Activated naive CD8-positive, alpha-beta T cell (primary cell): ENCODE results near the gene KRT17.
"Not testable (repeated sequence)": the region's sequence is repeated elsewhere in the genome, so short reads cannot be mapped to it uniquely, and the experiment has no call there.

Source experiments
- H3K27ac Mint-ChIP-seq: one replicate; pipeline ENCODE4 v1.8.0; 2021; ENCODE audit warnings: mixed read lengths
- H3K27me3 Mint-ChIP-seq: one replicate; pipeline ENCODE4 v1.8.0; 2021; ENCODE audit warnings: mixed read lengths
- H3K36me3 Mint-ChIP-seq: one replicate; pipeline ENCODE4 v1.8.0; 2021; ENCODE audit warnings: mixed read lengths
- H3K4me1 Mint-ChIP-seq: one replicate; pipeline ENCODE4 v1.8.0; 2021; ENCODE audit warnings: low read depth, mixed read lengths
- H3K4me3 Mint-ChIP-seq: one replicate; pipeline ENCODE4 v1.8.0; 2021; ENCODE audit warnings: mild to moderate bottlenecking, mixed read lengths
- H3K9me3 Mint-ChIP-seq: one replicate; pipeline ENCODE4 v1.8.0; 2021; ENCODE audit warnings: low read depth, mixed read lengths

KRT17 gene

GRCh38 chr17:41583137-41584127, 40.9 kb downstream of the KRT17 start:
- Mint-ChIP-seq H3K4me3 (no peak overlapping the region), H3K36me3 (no peaks in the 10 kb centered on the region), H3K27ac (no peak overlapping the region), H3K27me3 (peaks cover 11% of the 10 kb centered on the region), H3K4me1 (no peaks in the 10 kb centered on the region), H3K9me3 (no peaks in the 10 kb centered on the region)

GRCh38 chr17:41582061-41582968, 42.1 kb downstream of the KRT17 start:
- peaks cover 13% of the 10 kb centered on the region for H3K27me3 Mint-ChIP-seq
- H3K4me3 Mint-ChIP-seq, H3K36me3 Mint-ChIP-seq, H3K9me3 Mint-ChIP-seq, H3K4me1 Mint-ChIP-seq, H3K27ac Mint-ChIP-seq: not testable (repeated sequence)

GRCh38 chr17:41581366-41582060, 42.9 kb downstream of the KRT17 start:
- no peaks in the 10 kb centered on the region for H3K36me3 Mint-ChIP-seq
- no peak overlapping the region for H3K27ac Mint-ChIP-seq
- no peaks in the 10 kb centered on the region for H3K4me1 Mint-ChIP-seq
- no peak overlapping the region for H3K4me3 Mint-ChIP-seq
- peaks cover 18% of the 10 kb centered on the region for H3K27me3 Mint-ChIP-seq
- no peaks in the 10 kb centered on the region for H3K9me3 Mint-ChIP-seq

GRCh38 chr17:41580687-41581365, 43.5 kb downstream of the KRT17 start:
- Mint-ChIP-seq H3K9me3 (no peaks in the 10 kb centered on the region), H3K36me3 (no peaks in the 10 kb centered on the region), H3K4me1 (no peaks in the 10 kb centered on the region), H3K4me3 (no peak overlapping the region), H3K27ac (no peak overlapping the region), H3K27me3 (peaks cover 18% of the 10 kb centered on the region)

DNA sequence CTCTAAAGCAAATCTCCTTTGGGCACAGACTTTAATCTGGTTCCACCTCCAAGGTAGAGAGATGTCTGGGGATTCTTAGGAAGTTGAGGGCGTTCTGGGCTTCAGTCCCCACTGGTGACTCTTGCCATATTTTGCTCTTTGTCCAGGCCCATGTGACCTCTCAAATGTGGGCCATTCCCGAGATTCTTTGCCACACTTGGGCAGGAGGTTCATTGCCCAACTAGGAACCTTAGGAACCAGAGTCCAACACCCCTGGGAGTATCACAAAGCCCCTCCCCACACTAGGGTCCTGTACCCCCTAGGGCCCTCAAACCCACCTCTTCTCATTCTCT, 44.2 kb downstream of the KRT17 start:
- peaks cover 18% of the 10 kb centered on the region for H3K27me3 Mint-ChIP-seq
- H3K4me1 Mint-ChIP-seq: no peaks in the 10 kb centered on the region
- H3K27ac Mint-ChIP-seq: no peak overlapping the region
- no peak overlapping the region for H3K4me3 Mint-ChIP-seq
- no peaks in the 10 kb centered on the region for H3K36me3 Mint-ChIP-seq
- no peaks in the 10 kb centered on the region for H3K9me3 Mint-ChIP-seq

DNA sequence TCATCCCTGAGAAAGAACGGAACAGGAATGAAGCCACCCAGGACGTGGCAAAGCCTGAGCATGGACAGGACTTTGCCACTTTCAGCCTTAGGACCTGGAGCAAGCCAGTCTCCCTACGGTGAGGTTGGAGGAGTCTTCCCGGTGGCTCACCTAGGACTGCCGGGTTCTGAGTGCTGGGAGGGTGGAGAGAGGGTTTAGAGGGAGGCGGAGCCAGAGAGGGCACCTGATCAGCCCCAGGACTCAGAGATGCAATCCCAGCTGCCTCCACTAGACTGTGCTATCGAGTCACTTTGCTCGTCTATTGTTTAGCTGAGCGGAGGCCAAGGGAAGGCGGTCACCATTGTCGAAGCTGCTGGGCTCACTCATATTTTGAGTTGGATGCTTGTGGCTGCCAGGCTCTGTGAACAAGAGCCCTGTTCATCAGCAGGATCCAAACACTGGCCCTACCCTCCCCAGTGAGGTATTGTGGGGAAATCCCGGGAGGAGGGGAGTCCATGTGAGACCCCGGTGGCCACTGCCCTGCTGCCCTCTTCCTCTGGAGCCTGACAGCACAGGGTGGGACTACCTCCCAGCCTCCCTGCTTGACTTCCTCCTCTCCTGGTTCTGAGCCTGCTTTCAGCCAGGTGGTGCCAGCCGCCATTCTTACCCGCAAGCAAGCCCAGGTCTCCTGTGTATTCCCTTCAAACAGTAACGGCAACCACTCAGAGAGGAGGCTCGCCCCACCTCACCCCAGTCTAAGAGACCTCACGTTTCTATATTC, 44.7 kb downstream of the KRT17 start:
- no peaks in the 10 kb centered on the region for H3K36me3 Mint-ChIP-seq
- no peak overlapping the region for H3K4me3 Mint-ChIP-seq
- peaks cover 18% of the 10 kb centered on the region for H3K27me3 Mint-ChIP-seq
- no peaks in the 10 kb centered on the region for H3K9me3 Mint-ChIP-seq
- H3K27ac Mint-ChIP-seq: no peak overlapping the region
- H3K4me1 Mint-ChIP-seq: no peaks in the 10 kb centered on the region

GRCh38 chr17:41578971-41579370, 45.4 kb downstream of the KRT17 start:
- no peaks in the 10 kb centered on the region for H3K4me1 Mint-ChIP-seq
- H3K9me3 Mint-ChIP-seq: no peaks in the 10 kb centered on the region
- H3K36me3 Mint-ChIP-seq: no peaks in the 10 kb centered on the region
- H3K27me3 Mint-ChIP-seq: peaks cover 16% of the 10 kb centered on the region
- H3K4me3 Mint-ChIP-seq: no peak overlapping the region
- H3K27ac Mint-ChIP-seq: no peak overlapping the region

DNA sequence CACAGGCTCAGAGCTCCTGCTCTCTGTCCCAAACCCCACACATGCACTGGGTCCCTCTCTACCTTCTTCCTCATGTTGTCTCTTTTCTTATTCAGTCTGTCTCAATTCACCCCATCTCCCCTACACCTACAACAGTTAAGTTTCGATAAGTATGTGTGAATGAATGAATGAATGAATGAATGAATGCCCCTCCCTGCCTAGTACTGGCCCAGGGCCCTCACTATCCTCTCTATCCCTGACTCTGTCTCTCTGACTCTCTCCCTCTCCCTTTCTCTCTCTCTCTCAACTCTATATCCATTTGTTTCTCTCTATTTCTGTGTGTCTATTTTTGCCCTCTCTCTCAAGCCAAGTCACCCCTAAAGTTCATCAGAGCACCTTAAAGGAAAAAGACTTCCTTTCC, 45.8 kb downstream of the KRT17 start:
- Mint-ChIP-seq H3K27ac (no peak overlapping the region), H3K27me3 (peaks cover 17% of the 10 kb centered on the region), H3K4me1 (no peaks in the 10 kb centered on the region), H3K4me3 (no peak overlapping the region), H3K36me3 (no peaks in the 10 kb centered on the region), H3K9me3 (no peaks in the 10 kb centered on the region)

- H3K27ac Mint-ChIP-seq, H3K4me1 Mint-ChIP-seq, H3K9me3 Mint-ChIP-seq, H3K36me3 Mint-ChIP-seq, H3K4me3 Mint-ChIP-seq: not testable (repeated sequence)
- H3K27me3 Mint-ChIP-seq: peaks cover 21% of the 10 kb centered on the region
Observed at GRCh38 chr17:41576740-41577139, 47.6 kb downstream of the KRT17 start.

DNA sequence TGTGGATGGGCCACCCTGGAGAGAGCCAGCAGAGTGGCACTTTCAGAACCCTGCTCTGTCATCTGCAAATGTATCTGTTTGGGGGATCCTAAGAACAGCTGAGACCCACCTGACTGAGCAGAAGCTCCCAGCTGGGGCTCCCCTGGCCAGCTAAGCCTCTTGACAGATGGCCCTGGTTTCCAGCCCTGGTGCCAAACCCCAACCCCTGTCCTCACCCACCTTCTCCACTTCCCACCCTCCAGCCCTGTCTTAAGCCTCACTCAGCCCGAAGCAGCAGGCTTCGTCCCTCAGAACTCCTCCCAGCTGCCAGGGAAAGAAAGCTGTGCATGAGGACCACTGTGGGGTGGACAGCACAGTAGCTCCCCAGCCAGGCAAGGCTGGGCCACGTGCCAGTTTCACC, 49.0 kb downstream of the KRT17 start:
- Mint-ChIP-seq H3K27me3 (peaks cover 24% of the 10 kb centered on the region), H3K9me3 (no peaks in the 10 kb centered on the region), H3K36me3 (no peaks in the 10 kb centered on the region), H3K27ac (no peak overlapping the region), H3K4me1 (no peaks in the 10 kb centered on the region), H3K4me3 (no peak overlapping the region)

DNA sequence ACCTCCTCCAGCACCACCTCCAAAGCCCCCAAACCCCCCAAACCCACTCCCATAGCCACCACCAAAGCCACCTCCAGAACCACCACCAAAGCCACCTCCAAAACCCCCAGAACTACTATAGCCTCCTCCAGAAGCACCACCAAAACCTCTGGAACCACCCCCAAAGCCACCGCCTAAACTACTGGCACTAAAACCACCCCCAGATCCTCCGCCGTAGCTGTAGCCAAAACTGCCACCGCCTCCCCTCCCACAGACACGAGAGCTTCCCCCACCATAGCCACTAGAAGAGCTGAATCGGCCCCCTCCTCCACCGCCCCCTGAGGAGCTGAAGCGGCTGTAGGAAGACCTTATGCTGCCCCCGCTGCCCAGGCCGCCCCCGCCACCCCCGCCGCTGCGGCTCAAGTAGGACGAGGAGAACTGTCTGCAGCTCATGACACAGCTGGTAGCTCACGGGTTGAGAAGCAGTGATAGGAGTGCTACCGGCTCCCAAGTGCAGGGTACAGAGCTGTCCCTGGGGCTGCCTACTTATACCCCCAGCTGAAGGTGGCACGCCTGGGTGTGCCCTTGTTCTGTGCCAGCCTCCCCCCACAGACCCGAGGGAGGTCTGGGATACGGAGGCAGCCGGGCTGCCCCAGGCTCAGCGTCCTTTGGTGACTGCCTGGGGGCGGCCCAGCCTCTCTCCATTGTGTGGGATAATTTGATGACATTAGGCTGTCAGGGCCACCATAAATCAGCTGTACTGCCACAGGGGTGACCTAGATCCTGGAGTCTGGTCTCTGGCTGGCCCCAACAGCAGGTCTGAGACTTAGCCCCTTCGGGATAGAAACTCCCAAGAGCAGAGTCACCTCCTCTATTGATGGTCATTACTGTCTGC, 52.6 kb downstream of the KRT17 start, which contains the start of gene KRT9:
TSS of gene KRT9 (minus strand) at position 499 of the 874 bp plus-strand sequence. CDS start at position 432, 67 bp downstream.
- H3K27ac Mint-ChIP-seq: no peak within 1 kb of the TSS
- H3K36me3 Mint-ChIP-seq: no peaks in the 10 kb centered on the region
- peaks cover 17% of the 10 kb centered on the region for H3K27me3 Mint-ChIP-seq
- H3K9me3 Mint-ChIP-seq: peaks cover 4% of the 10 kb centered on the region
- H3K4me3 Mint-ChIP-seq: no peak within 1 kb of the TSS
- H3K4me1 Mint-ChIP-seq: peaks cover 11% of the 10 kb centered on the region
